Measurements from ENCODE around the gene PAM16.

DNA sequence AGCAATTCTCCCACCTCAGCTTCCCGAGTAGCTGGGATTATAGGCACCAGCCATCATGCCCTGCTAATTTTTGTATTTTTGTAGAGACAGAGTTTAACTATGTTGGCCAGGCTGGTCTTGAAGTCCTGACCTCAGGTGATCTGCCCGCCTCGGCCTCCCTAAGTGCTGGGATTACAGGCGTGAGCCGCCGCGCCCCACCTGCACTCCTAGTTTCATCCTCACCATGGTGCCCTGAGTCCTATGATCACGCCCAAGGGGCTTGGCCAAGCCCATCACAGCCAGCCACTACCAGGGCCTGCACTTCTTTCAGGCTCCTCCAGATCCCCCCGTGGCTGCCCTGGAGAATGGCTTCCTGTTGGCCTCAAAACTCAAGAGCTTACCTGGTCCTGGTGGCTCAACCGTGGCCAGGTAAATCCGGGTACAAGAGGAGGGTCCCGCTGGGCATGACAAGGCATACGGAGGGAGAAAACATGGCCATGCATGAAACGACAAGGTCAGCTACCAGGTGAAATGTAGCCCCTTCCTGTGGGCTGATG is 57.9 kb downstream of the PAM16 start:
- TF ChIP-seq CTCF (IDR thresholded peaks at IDR 0.05) (no peak), POLR2AphosphoS5 (IDR thresholded peaks at IDR 0.05) (no peak), EP300 (IDR thresholded peaks at IDR 0.05) (no peak)
